B cell (primary cell): ENCODE data around the gene COL13A1.

Experiments
- EZH2 ChIP-seq: IDR thresholded peaks from 2 replicates; pipeline ENCODE4 v1.6.1; 2012; ENCODE audit warnings: borderline replicate concordance, low read depth, mild to moderate bottlenecking, moderate library complexity, low read length; ENCODE audit not compliant: insufficient read depth, poor library complexity, severe bottlenecking
- TF ChIP-seq, protein P1 (sequence below): fragments of 200-600 bp; IDR thresholded peaks from one replicate; pipeline ENCODE4 v1.8.0; 2022; ENCODE audit warnings: antibody characterized with exemption, mild to moderate bottlenecking

DNA sequence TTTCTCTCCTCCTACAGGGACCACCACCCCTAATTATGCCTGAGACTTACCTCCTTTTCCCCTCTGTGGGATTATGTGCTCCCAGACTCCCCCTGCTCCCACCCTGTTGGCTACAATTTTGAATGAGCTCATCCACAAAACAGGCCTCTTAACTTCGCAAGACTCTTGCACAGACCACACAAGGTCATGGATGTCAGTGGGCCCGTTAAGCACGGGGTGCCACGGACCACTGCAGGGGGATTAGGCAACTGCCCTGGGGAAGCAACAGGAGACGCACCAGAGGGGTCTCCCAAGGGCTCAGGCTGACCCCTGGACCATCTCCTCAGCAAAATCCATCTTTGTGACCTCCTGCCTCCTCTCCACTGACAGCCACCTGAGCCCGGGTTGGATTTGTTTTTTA, 42.1 kb upstream of the COL13A1 start:
- TF ChIP-seq, protein P1, sequence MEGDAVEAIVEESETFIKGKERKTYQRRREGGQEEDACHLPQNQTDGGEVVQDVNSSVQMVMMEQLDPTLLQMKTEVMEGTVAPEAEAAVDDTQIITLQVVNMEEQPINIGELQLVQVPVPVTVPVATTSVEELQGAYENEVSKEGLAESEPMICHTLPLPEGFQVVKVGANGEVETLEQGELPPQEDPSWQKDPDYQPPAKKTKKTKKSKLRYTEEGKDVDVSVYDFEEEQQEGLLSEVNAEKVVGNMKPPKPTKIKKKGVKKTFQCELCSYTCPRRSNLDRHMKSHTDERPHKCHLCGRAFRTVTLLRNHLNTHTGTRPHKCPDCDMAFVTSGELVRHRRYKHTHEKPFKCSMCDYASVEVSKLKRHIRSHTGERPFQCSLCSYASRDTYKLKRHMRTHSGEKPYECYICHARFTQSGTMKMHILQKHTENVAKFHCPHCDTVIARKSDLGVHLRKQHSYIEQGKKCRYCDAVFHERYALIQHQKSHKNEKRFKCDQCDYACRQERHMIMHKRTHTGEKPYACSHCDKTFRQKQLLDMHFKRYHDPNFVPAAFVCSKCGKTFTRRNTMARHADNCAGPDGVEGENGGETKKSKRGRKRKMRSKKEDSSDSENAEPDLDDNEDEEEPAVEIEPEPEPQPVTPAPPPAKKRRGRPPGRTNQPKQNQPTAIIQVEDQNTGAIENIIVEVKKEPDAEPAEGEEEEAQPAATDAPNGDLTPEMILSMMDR, result no peak
- no peak for TF ChIP-seq EZH2
